ENCODE data around the gene NRP2.

Gene NRP2

DNA sequence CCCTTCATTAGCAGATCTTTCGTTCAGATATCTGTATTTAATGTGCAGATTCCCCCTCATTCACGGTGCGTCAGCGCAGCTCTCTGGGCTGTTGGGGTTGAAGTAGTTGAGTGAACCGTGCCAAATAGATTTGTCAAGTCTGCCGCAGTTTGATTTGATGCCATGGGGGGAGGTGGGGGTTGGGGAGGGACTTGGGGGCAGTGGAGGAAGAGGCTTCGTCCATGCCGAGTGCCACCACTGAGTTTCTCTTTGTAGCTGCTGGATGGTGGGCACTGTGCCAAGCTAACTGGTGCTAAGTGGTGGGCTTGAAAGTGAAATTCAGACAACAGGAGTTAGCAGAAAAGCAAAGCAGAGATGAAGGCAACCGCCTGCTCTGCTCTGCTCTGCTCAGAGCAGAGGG is 47.9 kb downstream of the NRP2 start:
- peak in 5 of 56 donors; percentile 20 to 51 (median 43) for DNase-seq

DNA sequence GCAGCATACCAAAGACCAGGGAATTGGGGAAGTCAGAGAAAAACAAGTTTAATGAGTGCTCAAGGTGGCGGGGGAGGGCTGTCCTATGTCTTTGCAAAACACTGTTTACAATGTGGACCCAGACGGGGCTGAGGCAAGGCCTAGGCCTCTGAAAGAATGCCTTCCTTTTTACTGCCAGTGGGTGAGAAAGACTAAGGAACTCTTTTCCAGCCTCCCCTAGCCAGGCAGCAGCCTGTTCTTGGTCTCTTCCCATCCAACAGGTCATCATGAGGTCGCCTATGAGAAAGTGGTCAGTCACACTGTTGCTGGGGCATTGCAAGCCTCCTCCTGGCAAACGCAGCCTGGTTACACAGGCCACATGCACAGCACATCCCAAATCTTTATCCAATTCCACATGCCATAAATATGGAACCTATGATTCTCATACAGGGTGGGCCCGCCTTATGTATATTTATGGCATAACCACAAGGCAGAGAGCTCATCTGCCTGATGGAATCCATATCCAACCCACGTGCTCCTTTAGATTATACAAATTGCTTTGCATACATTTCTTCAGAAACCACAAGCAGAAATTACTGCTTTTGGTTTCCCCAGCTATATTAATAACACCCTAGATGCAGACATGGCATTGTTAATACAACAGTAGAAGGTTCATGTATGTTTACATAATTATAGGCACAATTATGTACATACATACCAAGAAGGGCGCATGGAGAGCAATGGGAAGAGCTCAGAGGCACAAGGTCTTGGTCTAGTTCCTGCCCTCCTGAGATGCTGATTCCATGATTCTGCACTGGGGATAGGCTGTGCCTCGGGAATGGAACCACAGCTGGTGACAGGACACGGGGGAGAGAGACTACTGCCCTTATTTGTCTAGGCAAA is 48.6 kb downstream of the NRP2 start:
- peak in 5 of 56 donors; percentile 5 to 43 (median 24) for DNase-seq

DNA sequence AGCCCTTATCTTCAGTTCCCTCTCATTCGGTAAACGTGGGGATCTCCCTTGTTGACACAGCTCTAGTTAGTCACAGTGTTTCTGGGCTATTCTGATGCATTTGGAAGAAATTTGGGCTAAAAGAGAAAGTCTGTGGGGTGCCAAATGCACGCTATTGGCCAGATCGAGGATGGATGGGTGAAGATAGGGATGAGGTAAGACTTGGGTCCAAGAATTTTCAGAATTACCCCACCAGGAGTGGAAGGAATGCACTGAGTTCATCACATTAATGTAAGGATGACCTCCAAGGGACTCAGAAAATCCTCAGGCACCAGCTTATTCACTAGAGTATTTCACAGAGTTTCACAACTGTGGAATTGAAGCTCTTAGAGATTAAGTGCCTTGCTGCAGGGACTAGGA is 49.3 kb downstream of the NRP2 start:
- no peak for DNase-seq

DNA sequence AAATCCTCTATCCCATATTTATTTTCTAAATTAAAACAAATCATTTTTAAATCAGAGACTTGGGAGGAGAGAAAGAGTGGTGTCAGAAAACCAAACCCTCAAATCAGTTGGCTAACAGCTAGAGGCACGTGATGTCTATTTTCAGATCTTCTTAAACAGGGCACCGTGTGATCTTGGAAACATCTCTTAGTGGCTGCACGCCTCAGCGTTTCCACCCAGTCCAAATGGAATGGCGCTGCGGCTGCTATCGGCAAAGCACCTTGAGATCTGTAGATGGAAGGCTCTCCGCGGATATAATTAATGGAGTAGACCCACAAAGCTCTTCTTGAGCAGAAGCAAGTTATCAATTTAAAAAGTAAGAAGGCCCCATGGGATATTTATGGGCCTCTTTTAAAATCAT is 50.0 kb downstream of the NRP2 start:
- DNase-seq: no peak

DNA sequence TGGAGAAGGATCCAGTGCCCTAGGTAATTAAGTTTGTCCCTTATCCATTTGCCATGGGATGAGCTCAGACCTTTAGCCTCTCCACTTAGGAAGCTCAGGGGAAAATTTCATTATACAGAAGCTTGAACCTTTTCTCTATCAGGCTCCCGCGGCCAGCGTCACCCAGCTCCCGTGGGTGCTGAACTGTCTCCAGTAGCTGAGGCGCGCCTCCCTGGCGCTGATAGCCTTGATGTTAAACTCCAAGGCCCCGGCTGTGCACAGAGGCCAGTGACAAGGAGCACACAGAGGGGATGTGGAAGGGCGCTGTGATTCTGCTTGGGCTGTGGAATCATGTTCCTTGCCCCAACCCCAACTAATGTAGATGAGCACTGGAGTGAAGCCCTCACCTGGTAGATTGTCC is 50.8 kb downstream of the NRP2 start:
- DNase-seq: no peak

DNA sequence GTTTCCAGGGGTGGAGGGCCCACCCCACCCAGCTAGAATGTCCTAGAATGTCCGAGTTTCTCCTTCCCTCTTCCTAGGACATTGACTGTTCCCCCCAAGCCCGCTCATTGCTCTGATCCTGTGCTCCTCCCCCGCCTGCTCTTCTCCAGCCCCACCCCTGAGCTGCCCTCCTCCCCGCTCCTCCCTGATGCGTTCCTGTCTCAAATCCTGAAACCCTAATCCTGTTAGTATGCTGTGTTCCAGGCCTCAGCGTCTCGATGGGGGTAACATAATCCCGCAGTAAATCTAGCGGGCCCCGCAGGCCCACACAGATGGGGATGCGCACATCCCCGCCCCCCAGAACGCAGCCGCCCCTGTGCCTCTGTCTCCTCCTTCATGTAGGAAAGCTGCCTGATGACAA is 51.3 kb downstream of the NRP2 start:
- DNase-seq: no peak

DNA sequence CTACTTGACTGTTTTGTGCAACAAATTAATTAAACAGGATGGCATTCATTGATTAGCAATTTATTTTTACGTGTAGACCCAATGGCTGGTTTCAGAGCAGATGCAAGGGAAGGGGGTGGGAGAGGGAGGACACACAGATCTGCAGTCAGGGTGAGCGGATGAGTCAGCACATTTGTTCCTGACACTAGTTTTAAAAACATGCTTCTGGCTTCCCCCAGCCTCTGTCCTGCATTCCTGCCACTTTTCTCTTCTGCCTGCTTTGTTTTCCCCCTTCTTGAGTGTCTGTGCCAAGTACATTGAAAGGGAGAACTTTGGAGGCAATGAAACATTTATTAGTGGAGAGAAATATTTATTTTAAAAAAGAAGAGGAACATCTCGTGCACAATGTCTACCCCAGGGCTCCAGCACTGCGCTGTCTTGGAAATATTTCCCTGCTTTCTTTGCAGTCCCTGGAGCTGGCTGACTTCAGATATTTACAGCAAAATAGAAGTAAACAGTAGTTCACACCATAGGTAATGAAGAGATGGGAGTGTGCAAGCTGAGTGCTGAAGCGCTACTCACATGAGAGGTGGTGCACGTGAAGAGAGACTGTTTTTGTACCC is 52.2 kb downstream of the NRP2 start:
- peak in 4 of 56 donors; percentile 12 to 40 (median 20) for DNase-seq

DNA sequence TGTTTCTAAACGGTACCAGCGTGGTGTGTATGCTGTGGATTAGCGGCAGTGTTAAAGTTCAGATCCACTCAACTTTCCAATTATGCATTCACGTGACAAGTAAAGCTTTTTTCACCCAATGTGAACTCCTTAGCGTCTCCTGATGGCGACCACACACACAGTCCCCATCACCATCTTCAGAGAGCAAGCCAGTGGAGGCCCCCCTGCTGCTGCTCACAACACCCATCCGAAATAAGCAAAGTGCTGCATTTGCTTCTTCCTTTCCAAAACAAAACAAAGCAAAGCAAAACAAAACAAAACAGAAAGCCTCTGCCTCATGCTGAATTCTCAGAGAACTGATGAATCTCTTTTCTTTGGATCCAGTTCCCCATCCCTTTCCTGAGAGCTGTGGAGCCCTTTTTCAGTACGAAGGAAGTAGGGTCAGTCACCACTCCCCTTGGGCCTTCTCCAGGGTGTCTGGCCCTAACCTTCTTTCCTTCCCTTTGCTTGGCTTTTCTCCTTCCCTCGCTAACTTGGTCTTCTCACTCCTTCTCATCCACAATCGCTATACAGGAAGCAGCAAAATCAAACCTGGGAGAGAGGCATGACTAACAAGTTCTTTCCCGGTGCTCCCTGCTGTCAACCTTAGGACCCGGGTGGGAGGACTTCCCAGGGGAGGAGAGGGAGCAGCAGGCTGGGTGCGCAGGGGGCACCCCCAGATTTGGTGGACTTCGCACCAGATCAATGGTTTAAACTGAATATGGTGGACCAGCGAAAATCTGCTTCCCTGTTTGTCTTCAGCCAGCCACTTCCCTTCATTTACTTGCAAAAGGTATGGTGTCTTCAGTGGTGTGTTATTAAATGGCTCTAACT is 56.0 kb downstream of the NRP2 start:
- no peak for DNase-seq

DNA sequence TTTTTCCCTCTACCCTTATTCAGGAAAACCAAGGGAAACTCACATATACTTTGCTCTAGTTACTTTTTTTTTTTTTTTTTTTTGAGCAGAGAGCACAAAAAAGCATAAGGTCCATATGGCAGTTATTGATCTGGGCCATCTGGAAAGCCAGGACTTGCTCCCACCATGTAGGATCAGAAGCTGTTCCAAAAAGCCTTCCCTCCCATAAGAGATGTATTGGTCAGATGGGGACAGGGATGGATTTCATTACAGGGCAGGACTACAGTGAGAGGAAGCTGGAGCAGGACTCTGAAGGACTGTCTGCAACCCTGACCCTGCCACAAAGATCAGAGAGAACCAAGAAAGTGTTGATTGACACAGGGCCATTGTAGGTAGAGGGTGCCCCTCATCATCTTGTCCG is 57.3 kb downstream of the NRP2 start:
- no peak for DNase-seq

DNA sequence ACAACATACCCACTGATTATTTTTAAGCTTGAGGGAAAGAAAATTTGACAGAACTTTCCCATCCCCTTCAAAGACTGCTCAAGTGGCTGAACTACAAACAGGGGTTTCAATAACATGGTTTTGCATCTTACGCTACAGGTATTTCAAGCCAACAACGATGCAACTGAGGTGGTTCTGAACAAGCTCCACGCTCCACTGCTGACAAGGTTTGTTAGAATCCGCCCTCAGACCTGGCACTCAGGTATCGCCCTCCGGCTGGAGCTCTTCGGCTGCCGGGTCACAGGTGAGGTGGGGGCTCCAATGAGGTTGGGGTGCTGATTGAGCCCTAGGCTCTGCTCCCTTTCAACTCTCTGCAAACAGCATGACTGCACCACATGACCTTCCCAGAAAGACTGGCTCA is 58.1 kb downstream of the NRP2 start:
- no peak for DNase-seq

DNA sequence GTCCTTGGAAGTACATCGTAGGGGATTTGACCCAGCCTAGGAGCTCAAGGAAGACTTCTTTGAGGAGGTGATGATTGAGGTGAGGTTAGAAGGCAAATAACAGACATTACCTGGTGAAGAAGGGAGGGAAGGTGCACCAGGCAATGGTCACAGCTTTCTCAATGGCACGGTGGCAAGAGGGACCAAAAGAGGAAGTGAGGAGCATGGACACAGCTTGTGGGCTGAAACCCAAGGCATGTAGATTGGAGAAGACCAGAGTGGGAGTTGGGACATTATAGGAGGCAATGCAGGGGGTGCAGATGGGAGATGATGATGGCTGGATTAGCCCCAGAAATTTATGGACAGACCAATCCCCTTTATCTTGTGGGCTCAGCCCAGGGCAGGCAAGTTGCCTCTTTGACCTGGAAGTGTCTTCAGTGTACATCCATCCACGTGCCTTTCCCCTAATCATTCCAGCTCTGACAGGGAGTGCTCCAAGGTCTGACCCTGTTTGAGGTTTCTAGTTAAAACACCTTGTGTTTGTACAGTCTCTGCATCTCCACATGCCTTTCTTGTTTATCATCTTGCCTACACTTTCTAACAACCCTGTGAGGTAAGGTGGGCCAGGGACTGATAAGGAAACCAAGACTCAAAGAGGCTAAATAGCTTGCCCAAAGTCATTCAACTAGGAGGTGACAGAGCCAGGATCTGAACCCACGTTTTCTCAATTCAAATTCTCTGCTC is 59.1 kb downstream of the NRP2 start:
- no peak for DNase-seq

DNA sequence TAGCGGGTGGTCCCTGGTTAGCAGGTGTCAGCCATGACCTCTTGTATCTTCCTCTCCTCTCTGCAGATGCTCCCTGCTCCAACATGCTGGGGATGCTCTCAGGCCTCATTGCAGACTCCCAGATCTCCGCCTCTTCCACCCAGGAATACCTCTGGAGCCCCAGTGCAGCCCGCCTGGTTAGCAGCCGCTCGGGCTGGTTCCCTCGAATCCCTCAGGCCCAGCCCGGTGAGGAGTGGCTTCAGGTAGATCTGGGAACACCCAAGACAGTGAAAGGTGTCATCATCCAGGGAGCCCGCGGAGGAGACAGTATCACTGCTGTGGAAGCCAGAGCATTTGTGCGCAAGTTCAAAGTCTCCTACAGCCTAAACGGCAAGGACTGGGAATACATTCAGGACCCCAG is 60.8 kb downstream of the NRP2 start:
- no peak for DNase-seq

DNA sequence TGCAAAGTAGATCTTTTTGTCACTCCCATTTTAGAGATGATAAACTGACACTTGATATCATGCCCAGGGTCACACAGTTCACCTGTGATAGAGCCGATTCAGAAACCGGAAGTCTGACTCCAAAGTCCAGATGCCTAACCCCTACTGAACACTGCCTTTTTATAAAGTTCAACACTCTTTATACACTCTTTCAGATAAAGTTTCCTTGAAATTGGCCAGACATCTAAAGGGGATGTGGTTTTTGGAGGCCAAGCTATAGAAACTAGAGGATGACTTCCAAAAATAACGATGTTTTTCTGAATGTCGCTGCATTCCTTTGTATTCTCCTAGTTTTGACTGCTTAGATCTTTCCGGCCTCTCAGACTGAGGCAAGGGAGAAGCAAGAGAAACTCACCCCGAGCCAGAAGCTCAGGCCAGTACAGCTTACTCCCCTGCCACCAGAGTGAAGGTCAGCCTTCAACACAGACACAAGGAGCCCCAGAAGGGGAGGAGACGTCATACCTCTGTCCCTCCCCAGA is 61.8 kb downstream of the NRP2 start:
- no peak for DNase-seq

DNA sequence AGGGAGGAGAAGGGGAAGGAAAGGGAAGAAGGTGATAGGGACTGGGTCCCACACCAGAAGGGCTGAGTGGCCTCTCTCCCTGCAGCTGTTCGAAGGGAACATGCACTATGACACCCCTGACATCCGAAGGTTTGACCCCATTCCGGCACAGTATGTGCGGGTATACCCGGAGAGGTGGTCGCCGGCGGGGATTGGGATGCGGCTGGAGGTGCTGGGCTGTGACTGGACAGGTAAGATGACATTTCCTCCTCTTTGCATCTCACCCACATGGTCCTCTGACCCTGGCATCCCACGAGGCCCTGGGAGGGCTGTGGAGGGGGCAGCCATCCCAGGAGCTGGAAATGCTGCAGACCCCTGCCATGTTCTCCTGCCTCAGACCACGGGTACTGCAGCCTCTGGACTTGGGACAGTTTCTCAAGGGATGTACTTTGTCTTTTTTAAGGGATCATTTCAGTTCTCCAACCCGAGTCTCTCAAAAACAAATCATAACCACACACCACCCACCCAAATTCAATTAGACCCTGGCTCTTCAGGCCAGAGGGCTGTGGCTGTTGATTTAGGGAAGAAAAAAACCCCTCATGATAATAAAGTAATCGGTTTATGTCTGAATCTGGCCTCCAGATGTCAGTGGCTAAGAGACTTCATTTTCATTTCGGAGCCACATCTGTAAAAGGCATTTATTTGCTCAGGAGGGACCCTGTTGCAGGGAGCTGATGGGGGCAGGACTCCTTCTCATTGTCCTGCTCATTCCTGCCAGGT is 63.5 kb downstream of the NRP2 start:
- DNase-seq: no peak

DNA sequence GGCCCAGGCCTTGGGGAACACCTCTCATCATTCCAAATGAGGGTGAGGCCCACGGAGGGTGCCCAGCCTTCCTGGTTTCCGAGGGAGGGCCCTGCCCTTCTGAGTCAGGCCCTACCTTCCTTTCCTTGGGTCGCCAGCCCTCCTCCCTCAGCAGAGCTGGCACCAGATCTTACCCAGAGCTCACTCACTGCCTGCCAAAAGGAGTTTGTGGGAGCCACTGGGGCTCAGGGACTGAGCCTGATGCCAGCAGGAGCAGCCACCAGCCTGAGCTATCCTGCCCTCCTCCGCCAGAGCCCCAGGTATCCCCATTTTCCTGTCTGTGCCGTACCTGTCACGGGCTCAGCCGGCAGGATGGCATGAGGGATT is 64.1 kb downstream of the NRP2 start:
- DNase-seq: peak in 6 of 56 donors; percentile 11 to 45 (median 23)

DNA sequence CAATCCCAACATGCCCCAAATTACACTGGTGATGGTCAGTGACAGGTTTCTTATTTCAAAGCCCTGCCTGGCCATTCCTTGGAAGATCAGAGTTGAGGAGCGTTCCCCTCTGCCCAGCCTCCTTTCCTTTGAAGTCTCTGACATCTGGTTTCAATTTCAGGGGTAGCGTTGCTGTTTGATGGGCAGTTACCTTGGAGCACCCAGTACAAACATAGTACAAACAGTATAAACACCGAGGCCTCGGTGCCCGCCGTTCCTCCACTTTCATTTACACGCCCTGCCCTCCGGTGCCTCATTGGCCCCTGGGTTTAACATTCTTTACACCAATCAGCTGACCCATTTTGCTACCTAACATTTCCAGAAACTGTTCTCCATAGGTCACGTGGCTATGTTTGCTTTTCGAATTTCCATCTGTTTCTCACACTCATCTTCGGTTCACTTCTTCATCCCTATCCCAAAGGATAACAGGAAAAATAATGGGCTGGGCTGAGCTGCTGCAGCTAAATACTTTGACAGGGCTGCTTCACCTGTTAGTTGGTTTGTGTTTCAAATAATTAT is 65.6 kb downstream of the NRP2 start:
- DNase-seq: no peak

DNA sequence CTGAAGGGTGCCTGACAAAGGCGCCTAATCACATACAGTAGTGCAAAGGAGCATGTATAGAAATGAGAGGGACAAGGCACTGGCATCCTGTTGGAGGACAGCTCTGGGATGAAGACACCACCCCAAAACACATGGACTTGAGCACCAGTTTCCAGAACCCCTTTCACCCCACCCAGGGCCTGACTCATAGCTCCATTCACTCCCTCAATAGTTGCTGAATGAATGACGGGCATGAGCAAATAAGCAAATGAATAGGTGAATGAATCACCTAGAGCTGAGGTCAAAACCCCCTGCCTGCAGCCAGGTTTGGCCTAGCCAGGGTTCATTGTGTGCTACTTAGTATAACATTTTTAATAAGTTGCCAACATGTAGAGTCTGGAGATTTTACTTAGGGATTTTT is 66.3 kb downstream of the NRP2 start:
- DNase-seq: no peak

DNA sequence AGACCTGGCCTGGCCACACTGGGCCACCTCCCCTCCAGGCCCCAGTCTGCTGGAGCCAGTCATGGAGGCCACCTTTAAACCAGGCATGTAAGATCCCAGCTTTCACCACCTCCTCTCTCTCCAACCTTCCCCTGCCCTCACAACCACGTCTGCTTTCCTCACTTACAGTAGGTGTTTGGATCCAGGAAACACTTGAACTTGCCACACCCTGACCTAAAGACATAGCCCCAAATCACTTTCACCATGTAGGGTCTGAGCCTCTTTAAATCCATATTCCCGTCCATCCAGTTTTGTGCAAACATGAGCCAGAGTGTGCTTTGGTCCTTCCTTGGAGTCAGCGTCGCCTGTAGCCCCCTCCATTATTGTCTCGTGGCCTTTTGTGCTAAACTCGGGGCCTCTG is 66.8 kb downstream of the NRP2 start:
- DNase-seq: no peak

DNA sequence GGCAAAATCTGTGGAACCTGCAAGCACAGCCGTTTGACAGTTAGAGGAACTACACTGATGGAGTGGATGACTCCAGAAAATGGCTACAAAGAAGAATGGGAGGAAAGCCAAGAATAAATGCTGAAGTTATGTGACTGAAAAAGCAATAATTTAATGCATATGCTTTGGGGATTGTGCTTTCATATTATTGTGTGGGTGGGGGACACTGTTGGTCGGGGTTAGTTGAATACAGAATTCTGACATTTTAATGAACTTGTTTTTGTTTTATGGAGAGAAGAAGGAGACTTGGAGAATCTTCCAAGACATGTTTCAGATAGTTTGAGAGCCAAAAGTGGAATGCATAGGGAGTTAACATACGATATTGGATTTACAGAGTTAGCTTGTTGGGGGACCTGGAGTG is 68.5 kb downstream of the NRP2 start:
- DNase-seq: no peak

DNA sequence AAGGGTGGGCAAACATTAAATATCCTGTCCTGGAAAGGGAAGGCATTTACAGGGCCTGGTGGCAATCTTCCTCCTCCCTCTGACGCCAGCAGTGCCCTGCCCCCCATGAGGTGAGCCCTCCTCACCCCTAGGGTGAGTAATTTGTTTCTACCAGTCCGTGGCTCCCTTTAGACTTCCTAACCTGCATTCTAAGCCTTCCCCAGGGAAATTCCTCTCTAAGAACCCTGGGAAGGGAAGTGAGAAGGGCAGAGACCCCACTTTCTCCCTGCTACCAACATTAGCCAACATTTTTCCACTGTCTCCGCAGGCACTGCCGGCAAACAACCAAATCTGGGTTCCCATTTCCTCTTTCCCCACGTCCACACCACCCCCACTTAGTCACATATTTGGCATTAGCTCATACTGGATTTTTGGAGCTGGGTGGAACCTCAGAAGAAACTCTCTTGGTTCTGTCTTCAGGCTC is 69.3 kb downstream of the NRP2 start:
- no peak for DNase-seq

All from nucleus accumbens (tissue), 56 donors.